ENCODE results near the gene NHSL2.

DNA sequence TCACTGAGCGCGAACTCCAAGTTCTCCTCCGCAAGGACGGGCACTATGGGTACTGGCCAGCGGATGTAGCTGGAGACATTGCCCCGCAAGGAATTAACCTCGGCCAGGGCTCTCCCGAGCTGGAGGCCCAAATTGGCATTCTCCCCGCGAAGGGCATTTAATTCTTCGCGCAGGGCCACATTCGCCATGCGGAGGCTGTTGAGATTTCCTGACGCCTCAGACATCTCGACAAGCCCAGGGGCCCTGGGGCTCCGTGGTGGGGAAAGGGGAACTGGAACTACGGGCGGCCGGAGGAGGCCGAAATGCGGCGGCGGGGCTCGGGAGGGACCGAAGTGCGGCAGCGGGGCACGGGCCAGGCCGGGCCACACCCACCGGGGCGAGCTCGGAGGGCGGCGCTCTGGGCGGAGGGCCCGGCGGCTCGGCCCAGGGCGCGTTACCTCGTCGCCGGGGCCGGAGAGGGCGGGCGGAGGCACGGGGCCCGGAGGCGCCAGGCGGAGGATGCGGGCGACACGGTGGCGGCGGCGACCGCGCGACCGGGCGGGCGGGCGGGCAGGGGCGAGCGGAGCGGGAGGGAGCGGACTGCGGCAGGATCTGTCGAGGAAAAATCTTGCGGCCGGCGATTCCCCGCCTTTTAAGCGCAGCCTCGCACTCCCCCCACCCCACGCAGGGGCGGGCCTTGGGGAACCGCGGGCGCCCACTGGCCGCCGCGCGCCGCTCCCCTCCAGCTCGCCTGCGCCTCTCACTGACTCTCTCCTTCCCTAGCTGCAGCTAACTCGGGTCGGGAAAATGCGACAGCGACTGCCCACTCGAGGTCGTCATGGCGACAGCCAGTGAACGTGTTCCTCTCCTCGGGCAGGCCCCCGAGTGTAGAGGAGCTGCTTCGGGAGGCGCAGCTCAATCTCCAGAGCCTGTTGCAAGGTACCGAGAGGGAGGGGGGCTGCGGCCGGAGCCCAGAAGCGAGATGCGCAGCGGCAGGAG lies 221.0 kb downstream of the NHSL2 start, which contains the start of gene RTL5:
- TF ChIP-seq, protein P1, sequence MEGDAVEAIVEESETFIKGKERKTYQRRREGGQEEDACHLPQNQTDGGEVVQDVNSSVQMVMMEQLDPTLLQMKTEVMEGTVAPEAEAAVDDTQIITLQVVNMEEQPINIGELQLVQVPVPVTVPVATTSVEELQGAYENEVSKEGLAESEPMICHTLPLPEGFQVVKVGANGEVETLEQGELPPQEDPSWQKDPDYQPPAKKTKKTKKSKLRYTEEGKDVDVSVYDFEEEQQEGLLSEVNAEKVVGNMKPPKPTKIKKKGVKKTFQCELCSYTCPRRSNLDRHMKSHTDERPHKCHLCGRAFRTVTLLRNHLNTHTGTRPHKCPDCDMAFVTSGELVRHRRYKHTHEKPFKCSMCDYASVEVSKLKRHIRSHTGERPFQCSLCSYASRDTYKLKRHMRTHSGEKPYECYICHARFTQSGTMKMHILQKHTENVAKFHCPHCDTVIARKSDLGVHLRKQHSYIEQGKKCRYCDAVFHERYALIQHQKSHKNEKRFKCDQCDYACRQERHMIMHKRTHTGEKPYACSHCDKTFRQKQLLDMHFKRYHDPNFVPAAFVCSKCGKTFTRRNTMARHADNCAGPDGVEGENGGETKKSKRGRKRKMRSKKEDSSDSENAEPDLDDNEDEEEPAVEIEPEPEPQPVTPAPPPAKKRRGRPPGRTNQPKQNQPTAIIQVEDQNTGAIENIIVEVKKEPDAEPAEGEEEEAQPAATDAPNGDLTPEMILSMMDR (conservative IDR thresholded peaks at IDR 0.05; ENCODE audit: low read length): no peak
- no peak for TF ChIP-seq EZH2phosphoT487 (IDR thresholded peaks at IDR 0.05; ENCODE audit: borderline replicate concordance, low read depth, low read length)
